ENCODE measurements around the gene RPL10.

The RPL10 gene

GRCh38 chrX:154409222-154409871, 11.2 kb downstream of the RPL10 start, which contains the start of gene DNASE1L1:
DNASE1L1 (minus strand) TSS chrX:154409254; CDS start chrX:154405568, 3,686 bp downstream.
- H3K4me3 ChIP-seq (ENCODE audit: low read depth in 1 of 2, low read length in 2 of 2) = peak within 1 kb of the TSS in 1 of 2 donors; percentile 18
- no peaks in the 10 kb centered on the region for H3K9me3 ChIP-seq (ENCODE audit: low read length)
- H3K27me3 ChIP-seq (ENCODE audit: control insufficient read depth in 1 of 2, insufficient read depth in 2 of 2, low read length in 2 of 2) = peaks cover 0 to 9% of the 10 kb centered on the region in 2 donors
- no peak within 1 kb of the TSS for H3K27ac ChIP-seq (ENCODE audit: low read depth, low read length)
- H3K4me1 ChIP-seq (ENCODE audit: insufficient read depth, low read length) = peaks cover 11% of the 10 kb centered on the region
- no peaks in the 10 kb centered on the region for H3K36me3 ChIP-seq (ENCODE audit: insufficient read depth, low read length)
- H3K9ac ChIP-seq (ENCODE audit: low read length) = no peak within 1 kb of the TSS

DNA sequence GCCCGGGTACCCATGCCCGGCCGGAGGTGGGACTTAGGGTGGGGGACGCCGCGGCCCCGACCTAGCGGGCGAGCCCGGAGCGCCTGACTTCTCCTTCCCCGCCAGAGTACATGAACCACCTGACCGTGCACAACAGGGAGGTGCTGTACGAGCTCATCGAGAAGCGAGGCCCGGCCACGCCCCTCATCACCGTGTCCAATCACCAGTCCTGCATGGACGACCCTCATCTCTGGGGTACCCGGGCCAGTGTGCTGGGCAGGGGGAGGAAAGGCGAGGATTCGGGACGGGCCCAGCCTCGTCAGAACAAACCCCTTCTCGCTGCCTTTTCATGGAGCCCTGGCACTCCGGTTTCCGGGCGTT, 13.8 kb downstream of the RPL10 start:
- Histone ChIP-seq H3K27ac (ENCODE audit: low read depth, low read length) (peak overlapping the region; percentile 72), H3K9ac (ENCODE audit: low read length) (no peak overlapping the region), H3K4me3 (ENCODE audit: low read depth in 1 of 2, low read length in 2 of 2) (peak overlapping the region; percentile 50 to 54)

DNA sequence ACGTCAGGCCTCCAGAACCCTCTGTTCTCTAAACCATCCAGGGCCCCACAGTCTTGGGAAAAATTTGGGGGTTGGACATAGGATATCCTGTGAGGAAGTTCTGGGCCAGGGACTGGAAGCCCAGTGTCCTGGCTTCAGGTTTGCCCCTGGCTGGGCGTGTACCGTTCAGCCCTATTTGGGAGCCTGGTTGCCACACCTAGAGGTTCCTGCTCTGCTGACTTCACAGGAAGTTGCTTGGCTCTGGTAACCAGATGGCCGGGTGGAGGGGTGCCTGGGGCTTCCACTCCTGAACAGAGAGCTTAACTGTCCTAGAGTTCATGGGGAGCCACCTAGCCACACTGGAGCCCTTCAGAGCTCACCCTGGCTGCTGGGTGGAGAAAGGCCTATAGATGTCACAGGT, 14.3 kb downstream of the RPL10 start:
- no peak overlapping the region for H3K9ac ChIP-seq (ENCODE audit: low read length)
- H3K9me3 ChIP-seq (ENCODE audit: low read length) = no peaks in the 10 kb centered on the region
- H3K4me3 ChIP-seq (ENCODE audit: low read depth in 1 of 2, low read length in 2 of 2) = peak overlapping the region in 1 of 2 donors; percentile 50
- H3K27ac ChIP-seq (ENCODE audit: low read depth, low read length) = peak overlapping the region; percentile 72
- H3K4me1 ChIP-seq (ENCODE audit: insufficient read depth, low read length) = peaks cover 11% of the 10 kb centered on the region
- H3K27me3 ChIP-seq (ENCODE audit: control insufficient read depth in 1 of 2, insufficient read depth in 2 of 2, low read length in 2 of 2) = peaks cover 0 to 6% of the 10 kb centered on the region in 2 donors
- H3K36me3 ChIP-seq (ENCODE audit: insufficient read depth, low read length) = no peaks in the 10 kb centered on the region

More for the DNA sequence above, 13.8 kb downstream of the RPL10 start:
- Histone ChIP-seq H3K9me3 (ENCODE audit: low read length) (no peaks in the 10 kb centered on the region), H3K36me3 (ENCODE audit: insufficient read depth, low read length) (no peaks in the 10 kb centered on the region), H3K27me3 (ENCODE audit: control insufficient read depth in 1 of 2, insufficient read depth in 2 of 2, low read length in 2 of 2) (peaks cover 0 to 6% of the 10 kb centered on the region in 2 donors), H3K4me1 (ENCODE audit: insufficient read depth, low read length) (peaks cover 11% of the 10 kb centered on the region)

GRCh38 chrX:154413142-154413541, 15.0 kb downstream of the RPL10 start:
- no peak overlapping the region for H3K27ac ChIP-seq (ENCODE audit: low read depth, low read length)
- peaks cover 0 to 6% of the 10 kb centered on the region in 2 donors for H3K27me3 ChIP-seq (ENCODE audit: control insufficient read depth in 1 of 2, insufficient read depth in 2 of 2, low read length in 2 of 2)

DNA sequence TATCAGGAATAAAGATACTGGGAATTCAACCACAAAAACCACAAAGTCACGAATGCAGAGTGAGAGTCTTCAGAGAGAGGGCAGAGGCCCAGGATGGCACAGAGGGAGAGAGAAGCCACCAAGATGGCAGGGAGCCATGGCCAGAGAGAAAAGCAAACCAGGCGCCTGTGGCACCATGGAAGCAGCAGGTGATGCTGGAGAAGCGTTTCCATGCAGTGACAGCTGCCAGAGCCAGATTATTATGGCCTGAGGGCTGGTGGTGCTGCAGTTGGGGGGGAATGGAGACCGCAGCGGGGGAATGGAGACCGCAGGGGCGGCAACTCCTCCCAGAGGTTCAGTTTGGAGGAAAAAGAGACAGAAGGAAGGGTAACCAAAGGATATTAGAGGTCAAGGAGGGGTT, 19.0 kb downstream of the RPL10 start:
- Histone ChIP-seq H3K4me3 (ENCODE audit: low read depth in 1 of 2, low read length in 2 of 2) (no peak overlapping the region), H3K27ac (ENCODE audit: low read depth, low read length) (no peak overlapping the region), H3K4me1 (ENCODE audit: insufficient read depth, low read length) (peaks cover 10% of the 10 kb centered on the region), H3K36me3 (ENCODE audit: insufficient read depth, low read length) (no peaks in the 10 kb centered on the region), H3K9ac (ENCODE audit: low read length) (no peak overlapping the region), H3K27me3 (ENCODE audit: control insufficient read depth in 1 of 2, insufficient read depth in 2 of 2, low read length in 2 of 2) (peaks cover 0 to 6% of the 10 kb centered on the region in 2 donors), H3K9me3 (ENCODE audit: low read length) (no peaks in the 10 kb centered on the region)

More at GRCh38 chrX:154413142-154413541, 15.0 kb downstream of the RPL10 start:
- H3K9ac ChIP-seq (ENCODE audit: low read length) = no peak overlapping the region
- peaks cover 11% of the 10 kb centered on the region for H3K4me1 ChIP-seq (ENCODE audit: insufficient read depth, low read length)
- no peak overlapping the region for H3K4me3 ChIP-seq (ENCODE audit: low read depth in 1 of 2, low read length in 2 of 2)
- no peaks in the 10 kb centered on the region for H3K9me3 ChIP-seq (ENCODE audit: low read length)
- H3K36me3 ChIP-seq (ENCODE audit: insufficient read depth, low read length) = no peaks in the 10 kb centered on the region

DNA sequence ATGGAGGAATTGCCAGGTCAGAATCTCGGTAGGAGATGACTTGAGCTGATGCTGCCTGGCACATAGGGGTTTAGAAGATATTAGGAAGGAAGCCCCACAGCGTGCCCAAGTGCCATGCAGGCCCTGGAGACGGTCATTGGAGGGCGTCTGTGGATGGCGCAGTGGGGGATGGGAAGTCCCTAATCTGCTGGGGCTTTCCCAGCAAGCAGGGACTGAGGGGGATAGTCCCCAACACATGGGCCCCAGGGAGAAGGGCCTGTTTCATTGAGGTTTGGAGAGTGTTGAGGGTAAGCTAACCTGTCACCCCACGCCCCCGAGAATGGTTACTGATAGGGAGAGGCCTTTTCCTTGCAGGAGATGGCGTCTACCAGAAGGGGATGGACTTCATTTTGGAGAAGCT, 21.0 kb downstream of the RPL10 start:
- Histone ChIP-seq H3K27me3 (ENCODE audit: control insufficient read depth in 1 of 2, insufficient read depth in 2 of 2, low read length in 2 of 2) (peaks cover 0 to 6% of the 10 kb centered on the region in 2 donors), H3K9ac (ENCODE audit: low read length) (no peak overlapping the region), H3K36me3 (ENCODE audit: insufficient read depth, low read length) (no peaks in the 10 kb centered on the region), H3K4me3 (ENCODE audit: low read depth in 1 of 2, low read length in 2 of 2) (no peak overlapping the region), H3K9me3 (ENCODE audit: low read length) (no peaks in the 10 kb centered on the region), H3K27ac (ENCODE audit: low read depth, low read length) (no peak overlapping the region), H3K4me1 (ENCODE audit: insufficient read depth, low read length) (no peaks in the 10 kb centered on the region)

GRCh38 chrX:154419688-154420401, 21.7 kb downstream of the RPL10 start:
- Histone ChIP-seq H3K36me3 (ENCODE audit: insufficient read depth, low read length) (no peaks in the 10 kb centered on the region), H3K9ac (ENCODE audit: low read length) (no peak overlapping the region), H3K9me3 (ENCODE audit: low read length) (no peaks in the 10 kb centered on the region), H3K27me3 (ENCODE audit: control insufficient read depth in 1 of 2, insufficient read depth in 2 of 2, low read length in 2 of 2) (peaks cover 0 to 6% of the 10 kb centered on the region in 2 donors), H3K27ac (ENCODE audit: low read depth, low read length) (no peak overlapping the region), H3K4me1 (ENCODE audit: insufficient read depth, low read length) (no peaks in the 10 kb centered on the region), H3K4me3 (ENCODE audit: low read depth in 1 of 2, low read length in 2 of 2) (no peak overlapping the region)

- no peak overlapping the region for H3K27ac ChIP-seq (ENCODE audit: low read depth, low read length)
- no peak overlapping the region for H3K4me3 ChIP-seq (ENCODE audit: low read depth in 1 of 2, low read length in 2 of 2)
- H3K27me3 ChIP-seq (ENCODE audit: control insufficient read depth in 1 of 2, insufficient read depth in 2 of 2, low read length in 2 of 2) = peaks cover 0 to 6% of the 10 kb centered on the region in 2 donors
- no peaks in the 10 kb centered on the region for H3K4me1 ChIP-seq (ENCODE audit: insufficient read depth, low read length)
- no peak overlapping the region for H3K9ac ChIP-seq (ENCODE audit: low read length)
- no peaks in the 10 kb centered on the region for H3K36me3 ChIP-seq (ENCODE audit: insufficient read depth, low read length)
- H3K9me3 ChIP-seq (ENCODE audit: low read length) = no peaks in the 10 kb centered on the region
These were observed 22.2 kb downstream of the RPL10 start for GRCh38 chrX:154420402-154420756.

DNA sequence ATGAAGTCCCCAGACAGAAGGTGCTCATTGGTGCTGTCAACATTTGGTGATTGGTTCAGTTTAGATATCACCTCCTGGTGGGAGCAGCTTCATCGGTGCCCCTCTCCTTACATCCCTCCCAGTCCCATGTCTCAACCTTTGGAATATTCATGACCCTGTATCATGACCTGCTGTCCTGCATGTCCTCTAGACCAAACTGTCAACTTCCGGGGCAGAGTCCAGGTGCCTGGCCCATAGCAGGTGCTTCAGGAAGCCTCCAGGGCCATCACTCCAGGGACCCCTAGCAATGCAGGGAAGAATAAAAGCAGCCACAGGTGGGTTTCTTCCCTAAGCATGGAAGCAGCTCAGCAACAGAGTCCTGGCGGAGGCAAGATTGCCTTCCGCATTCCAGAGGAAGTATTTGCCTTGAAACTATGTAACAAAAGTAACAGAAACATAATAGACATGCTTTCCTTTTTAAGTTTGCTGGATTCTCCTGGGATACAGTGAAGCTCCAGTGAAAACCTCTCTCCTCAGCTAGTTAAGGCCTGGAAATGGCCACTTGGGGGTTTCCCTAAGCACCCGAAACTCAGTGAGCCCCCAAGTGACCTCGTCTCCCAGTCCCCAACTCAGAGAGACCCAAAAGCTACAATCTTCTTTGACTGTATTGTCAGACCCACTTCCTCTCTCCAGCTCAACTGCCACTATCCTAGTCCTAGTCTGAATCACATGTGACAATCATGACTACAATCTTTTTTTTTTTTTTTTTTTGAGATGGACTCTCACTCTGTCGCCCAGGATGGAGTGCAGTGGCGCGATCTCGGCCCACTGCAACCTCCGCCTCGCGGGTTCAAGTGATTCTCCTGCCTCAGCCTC, 29.0 kb downstream of the RPL10 start:
- Histone ChIP-seq H3K9me3 (ENCODE audit: low read length) (no peaks in the 10 kb centered on the region), H3K4me3 (ENCODE audit: low read depth in 1 of 2, low read length in 2 of 2) (no peak overlapping the region), H3K36me3 (ENCODE audit: insufficient read depth, low read length) (peaks cover 6% of the 10 kb centered on the region), H3K9ac (ENCODE audit: low read length) (no peak overlapping the region), H3K4me1 (ENCODE audit: insufficient read depth, low read length) (peaks cover 8% of the 10 kb centered on the region), H3K27me3 (ENCODE audit: control insufficient read depth in 1 of 2, insufficient read depth in 2 of 2, low read length in 2 of 2) (no peaks in the 10 kb centered on the region), H3K27ac (ENCODE audit: low read depth, low read length) (no peak overlapping the region)

- Histone ChIP-seq H3K4me1 (ENCODE audit: insufficient read depth, low read length) (peaks cover 8% of the 10 kb centered on the region), H3K27ac (ENCODE audit: low read depth, low read length) (peak within 1 kb of the TSS; percentile 21), H3K27me3 (ENCODE audit: control insufficient read depth in 1 of 2, insufficient read depth in 2 of 2, low read length in 2 of 2) (no peaks in the 10 kb centered on the region), H3K4me3 (ENCODE audit: low read depth in 1 of 2, low read length in 2 of 2) (peak within 1 kb of the TSS; percentile 40 to 72), H3K36me3 (ENCODE audit: insufficient read depth, low read length) (peaks cover 13% of the 10 kb centered on the region), H3K9me3 (ENCODE audit: low read length) (no peaks in the 10 kb centered on the region), H3K9ac (ENCODE audit: low read length) (peak within 1 kb of the TSS; percentile 2)
These were observed 30.3 kb downstream of the RPL10 start, which contains the start of gene ATP6AP1 for GRCh38 chrX:154428176-154429171. ATP6AP1 (plus strand) TSS chrX:154428677; CDS start chrX:154428693, 16 bp downstream.
